ENCODE data around the gene THG1L.
"Not testable (repeated sequence)": the region's sequence is repeated elsewhere in the genome, so short reads cannot be mapped to it uniquely, and the experiment has no call there.

THG1L gene

GRCh38 chr5:157731272-157732129 is at the start of gene THG1L:
Gene THG1L (plus strand): TSS chr5:157731420. CDS start chr5:157731441, 21 bp downstream.
- peak; percentile 95 for DNase-seq (ENCODE audit: low read depth)
- in situ Hi-C loops (cut with HindIII; ENCODE audit: low sequenced_read_pairs): no loop called here

GRCh38 chr5:157682257-157682656 is 49.0 kb upstream of the THG1L start:
- H3K4me3 ChIP-seq (ENCODE audit: low read depth, low read length): no peak overlapping the region
- no peak for TF ChIP-seq CTCF (IDR thresholded peaks at IDR 0.05; ENCODE audit: low read depth, low read length, missing control alignments)
- in situ Hi-C loops (cut with HindIII; ENCODE audit: low sequenced_read_pairs): no loop called here
- DNase-seq (ENCODE audit: low read depth): no peak

More at GRCh38 chr5:157731272-157732129, at the start of gene THG1L:
- no peak for TF ChIP-seq CTCF (IDR thresholded peaks at IDR 0.05; ENCODE audit: low read depth, low read length, missing control alignments)
- peak within 1 kb of the TSS; percentile 62 for H3K4me3 ChIP-seq (ENCODE audit: low read depth, low read length)

- DNase-seq (ENCODE audit: low read depth); in situ Hi-C loops (cut with HindIII; ENCODE audit: low sequenced_read_pairs); H3K4me3 ChIP-seq (ENCODE audit: low read depth, low read length): not testable (repeated sequence)
Observed at GRCh38 chr5:157686276-157687197, 44.7 kb upstream of the THG1L start.

DNA sequence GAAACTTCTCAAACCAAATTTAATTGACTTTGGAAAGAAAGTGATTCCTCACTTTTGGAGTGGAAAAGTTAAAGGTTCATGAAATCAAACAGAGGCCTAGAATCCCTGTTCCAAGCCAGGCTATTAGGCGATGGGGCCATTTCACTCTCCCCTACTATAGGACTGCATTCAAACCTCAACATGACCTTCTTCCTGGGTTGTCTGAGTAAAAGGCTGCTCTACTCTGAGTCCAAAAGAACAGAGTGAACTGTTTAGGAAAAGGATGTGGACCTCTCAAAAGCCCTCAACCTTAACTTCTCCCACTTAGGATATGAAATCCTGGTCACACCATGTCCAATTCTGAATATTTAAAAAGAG is 44.0 kb upstream of the THG1L start:
- in situ Hi-C loops (cut with HindIII; ENCODE audit: low sequenced_read_pairs): no loop called here
- H3K4me3 ChIP-seq (ENCODE audit: low read depth, low read length): no peak overlapping the region
- no peak for DNase-seq (ENCODE audit: low read depth)
- TF ChIP-seq CTCF (IDR thresholded peaks at IDR 0.05; ENCODE audit: low read depth, low read length, missing control alignments): no peak

GRCh38 chr5:157689942-157690689 is 41.1 kb upstream of the THG1L start:
- TF ChIP-seq CTCF (IDR thresholded peaks at IDR 0.05; ENCODE audit: low read depth, low read length, missing control alignments): no peak
- in situ Hi-C loops (cut with HindIII; ENCODE audit: low sequenced_read_pairs): no loop called here
- no peak for DNase-seq (ENCODE audit: low read depth)
- H3K4me3 ChIP-seq (ENCODE audit: low read depth, low read length): no peak overlapping the region

- no peak for DNase-seq (ENCODE audit: low read depth)
- in situ Hi-C loops (cut with HindIII; ENCODE audit: low sequenced_read_pairs): no loop called here
- no peak overlapping the region for H3K4me3 ChIP-seq (ENCODE audit: low read depth, low read length)
- no peak for TF ChIP-seq CTCF (IDR thresholded peaks at IDR 0.05; ENCODE audit: low read depth, low read length, missing control alignments)
Observed at GRCh38 chr5:157690690-157691433, 40.4 kb upstream of the THG1L start.

DNA sequence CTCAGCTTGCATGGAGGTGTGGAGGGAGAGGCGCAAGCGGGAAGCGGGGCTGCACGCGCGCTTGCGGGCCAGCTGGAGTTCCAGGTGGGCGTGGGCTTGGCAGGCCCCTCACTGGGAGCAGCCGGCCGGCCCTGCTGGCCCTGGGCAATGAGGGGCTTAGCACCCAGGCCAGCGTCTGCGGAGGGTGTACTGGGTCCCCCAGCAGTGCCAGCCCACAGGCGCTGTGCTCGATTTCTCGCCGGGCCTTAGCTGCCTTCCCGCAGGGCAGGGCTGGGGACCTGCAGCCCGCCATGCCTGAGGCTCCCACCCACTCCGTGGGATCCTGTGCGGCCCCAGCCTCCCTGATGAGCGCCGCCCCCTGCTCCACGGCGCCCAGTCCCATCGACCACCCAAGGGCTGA is 37.4 kb upstream of the THG1L start:
- in situ Hi-C loops (cut with HindIII; ENCODE audit: low sequenced_read_pairs); DNase-seq (ENCODE audit: low read depth); H3K4me3 ChIP-seq (ENCODE audit: low read depth, low read length): not testable (repeated sequence)

DNA sequence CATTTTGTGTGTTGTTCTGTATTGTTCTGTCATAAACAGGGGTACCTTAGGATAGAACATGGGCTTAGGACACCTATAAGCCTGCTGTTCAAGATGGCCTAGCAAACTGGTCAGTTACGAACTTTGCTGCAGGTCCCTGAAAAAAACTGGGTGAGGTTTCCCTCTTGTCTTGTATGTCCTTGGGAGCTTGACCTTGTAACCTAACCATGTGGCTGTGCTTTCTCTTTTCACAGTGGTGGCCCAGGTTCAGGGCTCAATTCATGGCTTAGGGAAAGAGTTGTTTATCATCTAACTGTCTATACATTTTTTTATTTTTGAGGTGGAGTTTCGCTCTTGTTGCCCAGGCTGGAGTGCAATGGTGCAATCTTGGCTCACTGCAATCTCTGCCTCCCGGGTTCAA is 35.1 kb upstream of the THG1L start:
- H3K4me3 ChIP-seq (ENCODE audit: low read depth, low read length); DNase-seq (ENCODE audit: low read depth); in situ Hi-C loops (cut with HindIII; ENCODE audit: low sequenced_read_pairs): not testable (repeated sequence)

DNA sequence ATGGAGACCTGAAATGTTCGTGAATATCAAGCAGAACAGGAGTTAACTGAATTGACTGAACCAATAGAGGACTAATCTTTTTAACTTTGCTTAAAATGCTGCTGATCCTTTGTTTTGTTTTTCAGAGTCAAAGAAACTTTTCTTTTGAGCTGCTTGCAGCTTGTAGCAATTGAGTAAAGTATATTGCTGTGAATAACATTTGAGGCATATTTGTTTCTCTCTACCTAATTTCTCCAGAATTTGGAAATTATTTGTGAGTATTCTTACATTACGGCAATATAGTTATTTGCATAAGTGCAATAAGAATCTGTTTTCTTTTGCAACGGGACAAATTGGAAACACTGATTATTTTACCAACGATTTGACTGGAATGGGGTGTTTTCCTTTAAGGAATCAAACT is 32.5 kb upstream of the THG1L start:
- DNase-seq (ENCODE audit: low read depth); H3K4me3 ChIP-seq (ENCODE audit: low read depth, low read length); in situ Hi-C loops (cut with HindIII; ENCODE audit: low sequenced_read_pairs): not testable (repeated sequence)

Data from astrocyte of the cerebellum (primary cell).